HG03159 (cell line): ENCODE results near the gene SURF6.

Experiments
- ATAC-seq: cut with Tn5 transposase; IDR thresholded peaks from one replicate; pipeline ENCODE4 v1.9.1; 2021; ENCODE audit warnings: mild to moderate bottlenecking, moderate library complexity; ENCODE audit not compliant: unreplicated experiment

Gene SURF6

GRCh38 chr9:133368249-133368881, 32.4 kb upstream of the SURF6 start:
- ATAC-seq: no peak

GRCh38 chr9:133367778-133368177, 31.8 kb upstream of the SURF6 start:
- no peak for ATAC-seq

- no peak for ATAC-seq
Observed at GRCh38 chr9:133367221-133367620, 31.2 kb upstream of the SURF6 start.

GRCh38 chr9:133366435-133366834, 30.4 kb upstream of the SURF6 start:
- no peak for ATAC-seq

- ATAC-seq: no peak
Observed at GRCh38 chr9:133362359-133363044, 26.5 kb upstream of the SURF6 start.

GRCh38 chr9:133361507-133362092, 25.6 kb upstream of the SURF6 start:
- ATAC-seq: no peak

GRCh38 chr9:133360400-133361393, 24.7 kb upstream of the SURF6 start:
- ATAC-seq: no peak

- no peak for ATAC-seq
Observed at GRCh38 chr9:133359399-133360175, 23.6 kb upstream of the SURF6 start.

- ATAC-seq: no peak
Observed at GRCh38 chr9:133357656-133358055, 21.7 kb upstream of the SURF6 start.

GRCh38 chr9:133356391-133357091, 20.6 kb upstream of the SURF6 start, which contains the start of the genes SURF1 and SURF2:
TSS of gene SURF1 (minus strand) at chr9:133356487. CDS start at chr9:133356453, 34 bp downstream.
TSS of gene SURF2 (plus strand) at chr9:133356550. CDS start at chr9:133356593, 43 bp downstream.
- ATAC-seq: peak; percentile 65

GRCh38 chr9:133355881-133356357, 19.9 kb upstream of the SURF6 start:
- ATAC-seq: peak; percentile 28

- no peak for ATAC-seq
Observed at GRCh38 chr9:133354766-133355165, 18.8 kb upstream of the SURF6 start.

GRCh38 chr9:133353548-133353947, 17.6 kb upstream of the SURF6 start:
- ATAC-seq: no peak

- ATAC-seq: no peak
Observed at GRCh38 chr9:133352635-133353340, 16.8 kb upstream of the SURF6 start.

- no peak for ATAC-seq
Observed at GRCh38 chr9:133351908-133352634, 16.1 kb upstream of the SURF6 start.

GRCh38 chr9:133351526-133351907, 15.5 kb upstream of the SURF6 start:
- no peak for ATAC-seq

GRCh38 chr9:133349965-133350616, 14.1 kb upstream of the SURF6 start:
- no peak for ATAC-seq
